HG02870 (cell line): ENCODE measurements around the gene QARS1.

Experiments
- ATAC-seq: cut with Tn5 transposase; IDR thresholded peaks from one replicate; pipeline ENCODE4 v1.9.1; 2021; ENCODE audit warnings: mild to moderate bottlenecking, moderate library complexity; ENCODE audit not compliant: unreplicated experiment

The QARS1 gene

GRCh38 chr3:49104427-49105291 is at the start of gene QARS1:
Gene QARS1 (minus strand): TSS chr3:49104757. CDS start chr3:49104733, 24 bp downstream.
- peak; percentile 94 for ATAC-seq

GRCh38 chr3:49153349-49153912 is 48.9 kb upstream of the QARS1 start:
- ATAC-seq: no peak

- no peak for ATAC-seq
Observed at GRCh38 chr3:49151610-49152009, 47.1 kb upstream of the QARS1 start.

GRCh38 chr3:49148159-49148558 is 43.6 kb upstream of the QARS1 start:
- ATAC-seq: no peak

- no peak for ATAC-seq
Observed at GRCh38 chr3:49140080-49140479, 35.5 kb upstream of the QARS1 start.

GRCh38 chr3:49135499-49135898 is 30.9 kb upstream of the QARS1 start:
- ATAC-seq: no peak

- no peak for ATAC-seq
Observed at GRCh38 chr3:49134471-49135265, 30.1 kb upstream of the QARS1 start.

GRCh38 chr3:49133226-49133951 is 28.8 kb upstream of the QARS1 start:
- ATAC-seq: no peak

GRCh38 chr3:49132437-49133225 is 28.1 kb upstream of the QARS1 start, which contains the start of gene LAMB2:
Gene LAMB2 (minus strand): TSS chr3:49133050. CDS start chr3:49132867, 183 bp downstream.
- ATAC-seq: no peak

- ATAC-seq: no peak
Observed at GRCh38 chr3:49132073-49132436, 27.5 kb upstream of the QARS1 start.

GRCh38 chr3:49131576-49131975 is 27.0 kb upstream of the QARS1 start:
- no peak for ATAC-seq

GRCh38 chr3:49131040-49131439 is 26.5 kb upstream of the QARS1 start:
- ATAC-seq: no peak

GRCh38 chr3:49124991-49125670 is 20.6 kb upstream of the QARS1 start:
- ATAC-seq: no peak

- no peak for ATAC-seq
Observed at GRCh38 chr3:49124203-49124602, 19.6 kb upstream of the QARS1 start.

GRCh38 chr3:49123687-49124086 is 19.1 kb upstream of the QARS1 start:
- ATAC-seq: no peak

GRCh38 chr3:49122886-49123545 is 18.5 kb upstream of the QARS1 start:
- no peak for ATAC-seq

GRCh38 chr3:49122451-49122850 is 17.9 kb upstream of the QARS1 start:
- ATAC-seq: no peak

- no peak for ATAC-seq
Observed at GRCh38 chr3:49122022-49122421, 17.5 kb upstream of the QARS1 start.

GRCh38 chr3:49121132-49121736 is 16.7 kb upstream of the QARS1 start:
- no peak for ATAC-seq
